Gastrocnemius medialis (tissue), 4 donors: Measurements from ENCODE around the gene PARD3. TPM values are rescaled to one million over a fixed set of nuclear protein-coding genes. Genes with fewer than 3 reads are reported as not detected.

Experiments used
- ATAC-seq, 2 donors: fragments of 150-250 bp; one replicate each; pipeline ENCODE4 v1.9.1; 2016
- DNase-seq, 2 donors: peaks; one replicate each; pipeline ENCODE4 v3.0.0-alpha.2; 2019
- H3K27ac ChIP-seq, 4 donors: fragments of 200-600 bp; sonication (generic); 1 replicate in 1 of 4; 2 replicates in 3 of 4; pipeline ENCODE4 v1.5.1; 2016 to 2018; ENCODE audit warnings: mild to moderate bottlenecking in 2 of 4, moderate library complexity in 1 of 4
- H3K27me3 ChIP-seq, 3 donors: fragments of 200-600 bp; sonication (generic) in 2 of 3; 1 replicate in 1 of 3; 2 replicates in 2 of 3; pipeline versions ENCODE4 v1.5.1 to v1.6.0; 2016 to 2019; ENCODE audit warnings: mild to moderate bottlenecking in 1 of 3, moderate library complexity in 1 of 3
- H3K36me3 ChIP-seq, 2 donors: fragments of 200-600 bp; sonication (generic) in 1 of 2; one replicate each; pipeline ENCODE4 v1.5.1; 2017 to 2018
- H3K4me1 ChIP-seq, 2 donors: fragments of 200-600 bp; sonication (generic) in 1 of 2; one replicate each; pipeline ENCODE4 v1.5.1; 2016 to 2017; ENCODE audit warnings: mild to moderate bottlenecking in 2 of 2
- H3K4me3 ChIP-seq, 4 donors: fragments of 200-600 bp; sonication (generic) in 3 of 4; 1 replicate in 1 of 4; 2 replicates in 3 of 4; pipeline ENCODE4 v1.5.1; 2016 to 2019; ENCODE audit warnings: mild to moderate bottlenecking in 2 of 4
- H3K9me3 ChIP-seq, 3 donors: fragments of 200-600 bp; sonication (generic) in 2 of 3; 1 replicate in 1 of 3; 2 replicates in 2 of 3; pipeline ENCODE4 v1.5.1; 2016 to 2019
- POLR2A ChIP-seq, 2 donors: fragments of 450-650 bp; IDR thresholded peaks; one replicate each; pipeline ENCODE4 v1.6.1; 2017; ENCODE audit warnings: antibody characterized with exemption in 2 of 2, mild to moderate bottlenecking in 2 of 2, moderate library complexity in 2 of 2
- in situ Hi-C, 4 donors: fragments of 200-750 bp; cut with MboI; loops; one replicate each; pipeline versions ENCODE4 v1.15.0 to v1.8.0; 2017; ENCODE audit warnings: low sequenced_read_pairs in 4 of 4
- intact Hi-C: fragments of 100-400 bp; cut with DNase I; formaldehyde crosslinking; loops from one replicate; pipeline ENCODE4 v1.15.1; 2023; ENCODE audit warnings: low total_unique reads
- total RNA-seq, 4 donors: library from RNA; depleted of rRNA; stranded (reverse); fragments of >200 nt; gene quantifications; one replicate each; pipeline versions ENCODE4 v1.1.0 to v1.2.3, GENCODE V29; 2016
- TF ChIP-seq, protein P1 (sequence below), 5 experiments: fragments of 450-650 bp in 3 of 5; fragments of 200-600 bp in 2 of 5; sonication (generic) in 2 of 5; IDR thresholded peaks in 4 of 5; conservative IDR thresholded peaks in 1 of 5; 1 replicate in 4 of 5; 2 replicates in 1 of 5; pipeline ENCODE4 v1.5.1; 2016 to 2019; ENCODE audit warnings: antibody characterized with exemption in 5 of 5, mild to moderate bottlenecking in 3 of 5, moderate library complexity in 3 of 5

PARD3 gene
- total RNA-seq, 4 donors from 2014 or later, result 64.6 to 75.8 (median 68.3) TPM

DNA sequence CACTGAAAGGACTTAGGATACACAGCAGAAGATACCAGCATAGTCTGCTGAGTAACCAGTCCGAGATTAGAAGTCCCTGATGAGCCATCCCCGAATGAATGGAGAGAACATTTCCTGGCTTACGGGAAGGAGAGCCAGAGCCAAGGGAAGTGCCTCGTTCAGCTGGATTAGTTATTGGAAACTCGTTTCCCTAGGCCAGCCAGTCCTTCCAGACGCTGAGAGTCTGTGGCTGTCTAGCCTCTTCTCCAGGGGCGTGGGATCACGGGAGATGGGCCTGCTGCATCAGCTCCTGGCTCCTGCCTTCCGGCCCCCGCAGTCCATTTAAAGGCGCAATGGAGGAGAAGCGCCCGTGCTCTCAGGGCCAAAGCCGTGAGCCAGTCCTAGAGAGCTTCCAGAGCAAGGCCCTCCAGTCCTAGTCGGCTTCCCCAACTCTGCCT is 712.8 kb downstream of the PARD3 start:
- H3K27me3 ChIP-seq, result no peaks in the 10 kb centered on the region
- H3K4me3 ChIP-seq, result peak overlapping the region in 3 of 4 donors; percentile 6 to 14 (median 10)
- ATAC-seq, result peak; percentile 85 to 90
- peaks cover 0 to 15% of the 10 kb centered on the region in 2 donors for H3K4me1 ChIP-seq
- in situ Hi-C loops (no loop called here), intact Hi-C loops (no loop called here)
- H3K36me3 ChIP-seq, result no peaks in the 10 kb centered on the region
- no peaks in the 10 kb centered on the region for H3K9me3 ChIP-seq
- H3K27ac ChIP-seq, result peak overlapping the region; percentile 42 to 62 (median 58)
- TF ChIP-seq, protein P1, sequence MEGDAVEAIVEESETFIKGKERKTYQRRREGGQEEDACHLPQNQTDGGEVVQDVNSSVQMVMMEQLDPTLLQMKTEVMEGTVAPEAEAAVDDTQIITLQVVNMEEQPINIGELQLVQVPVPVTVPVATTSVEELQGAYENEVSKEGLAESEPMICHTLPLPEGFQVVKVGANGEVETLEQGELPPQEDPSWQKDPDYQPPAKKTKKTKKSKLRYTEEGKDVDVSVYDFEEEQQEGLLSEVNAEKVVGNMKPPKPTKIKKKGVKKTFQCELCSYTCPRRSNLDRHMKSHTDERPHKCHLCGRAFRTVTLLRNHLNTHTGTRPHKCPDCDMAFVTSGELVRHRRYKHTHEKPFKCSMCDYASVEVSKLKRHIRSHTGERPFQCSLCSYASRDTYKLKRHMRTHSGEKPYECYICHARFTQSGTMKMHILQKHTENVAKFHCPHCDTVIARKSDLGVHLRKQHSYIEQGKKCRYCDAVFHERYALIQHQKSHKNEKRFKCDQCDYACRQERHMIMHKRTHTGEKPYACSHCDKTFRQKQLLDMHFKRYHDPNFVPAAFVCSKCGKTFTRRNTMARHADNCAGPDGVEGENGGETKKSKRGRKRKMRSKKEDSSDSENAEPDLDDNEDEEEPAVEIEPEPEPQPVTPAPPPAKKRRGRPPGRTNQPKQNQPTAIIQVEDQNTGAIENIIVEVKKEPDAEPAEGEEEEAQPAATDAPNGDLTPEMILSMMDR (IDR thresholded peaks at IDR 0.05 in 4 of 5, conservative IDR thresholded peaks at IDR 0.05 in 1 of 5), result no peak
- no peak for TF ChIP-seq POLR2A (IDR thresholded peaks at IDR 0.05)
- peak; percentile 12 to 35 for DNase-seq

DNA sequence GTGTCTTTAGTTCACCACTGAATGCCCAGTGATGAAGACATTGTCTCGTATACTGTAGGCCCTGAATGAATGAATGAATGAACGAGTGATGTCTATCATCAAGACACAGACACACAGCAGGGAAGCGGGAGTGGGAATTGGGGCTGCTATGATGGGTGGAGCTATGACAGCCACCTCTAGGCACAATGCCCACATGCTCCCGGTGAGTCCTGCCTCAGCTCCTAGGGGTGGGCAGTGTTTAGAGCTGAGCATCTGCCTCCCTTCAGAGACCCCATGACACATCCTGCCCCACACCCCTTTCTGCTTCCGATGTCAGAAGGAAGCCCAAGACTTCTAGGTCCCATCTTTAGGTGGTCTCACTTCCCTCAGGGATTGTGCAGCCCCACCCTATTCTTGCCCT is 714.1 kb downstream of the PARD3 start:
- DNase-seq (no peak), ATAC-seq (no peak)
- Histone ChIP-seq H3K27ac (no peak overlapping the region), H3K9me3 (no peaks in the 10 kb centered on the region), H3K36me3 (no peaks in the 10 kb centered on the region), H3K4me3 (no peak overlapping the region), H3K27me3 (no peaks in the 10 kb centered on the region), H3K4me1 (peaks cover 0 to 15% of the 10 kb centered on the region in 2 donors)
- in situ Hi-C loops, result no loop called here
- intact Hi-C loops, result no loop called here
- TF ChIP-seq, protein P1 (IDR thresholded peaks at IDR 0.05 in 4 of 5, conservative IDR thresholded peaks at IDR 0.05 in 1 of 5), result no peak
- no peak for TF ChIP-seq POLR2A (IDR thresholded peaks at IDR 0.05)

DNA sequence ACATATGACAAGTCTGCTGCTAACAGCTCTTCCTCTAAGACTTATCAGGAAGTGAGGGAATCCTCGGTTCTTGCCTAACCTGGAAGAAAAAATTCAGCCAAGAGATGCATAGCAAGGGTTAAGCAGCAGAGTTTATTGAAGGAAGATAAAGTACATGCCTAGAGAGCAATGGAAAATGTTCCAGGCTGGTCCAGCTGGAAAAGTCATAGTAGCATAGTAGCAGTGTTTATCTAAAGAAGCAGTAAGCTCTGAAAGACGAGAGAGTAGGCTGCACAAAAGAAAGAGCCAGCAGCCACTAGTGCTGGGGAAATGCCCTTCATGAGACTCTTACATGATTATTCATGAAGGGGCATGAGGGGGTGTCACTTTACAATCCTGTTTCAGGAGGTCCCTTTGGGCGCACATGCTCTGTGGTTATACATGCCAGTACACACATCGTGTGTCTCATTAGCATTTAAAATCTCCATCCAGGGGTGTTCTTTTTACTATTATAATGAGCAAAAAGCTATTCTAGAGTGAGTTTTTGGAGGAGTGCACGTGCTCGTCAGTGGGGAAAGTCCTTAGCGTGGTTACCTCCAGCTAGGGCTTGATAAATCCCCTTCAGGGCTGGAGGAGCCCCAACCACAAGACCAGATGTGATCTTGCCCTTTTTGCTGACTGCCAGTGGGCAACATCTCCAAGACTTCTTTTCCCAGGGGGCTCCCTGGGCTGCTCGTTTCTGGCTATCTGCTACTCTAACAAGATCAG is 716.1 kb downstream of the PARD3 start:
- TF ChIP-seq, protein P1 (IDR thresholded peaks at IDR 0.05 in 4 of 5, conservative IDR thresholded peaks at IDR 0.05 in 1 of 5), result no peak
- TF ChIP-seq POLR2A (IDR thresholded peaks at IDR 0.05), result no peak
- H3K9me3 ChIP-seq, result no peaks in the 10 kb centered on the region
- intact Hi-C loops, result no loop called here
- no peaks in the 10 kb centered on the region for H3K36me3 ChIP-seq
- in situ Hi-C loops, result no loop called here
- no peak overlapping the region for H3K27ac ChIP-seq
- no peak for ATAC-seq
- H3K4me1 ChIP-seq, result peaks cover 0 to 15% of the 10 kb centered on the region in 2 donors
- no peak for DNase-seq
- H3K27me3 ChIP-seq, result no peaks in the 10 kb centered on the region
- H3K4me3 ChIP-seq, result no peak overlapping the region

DNA sequence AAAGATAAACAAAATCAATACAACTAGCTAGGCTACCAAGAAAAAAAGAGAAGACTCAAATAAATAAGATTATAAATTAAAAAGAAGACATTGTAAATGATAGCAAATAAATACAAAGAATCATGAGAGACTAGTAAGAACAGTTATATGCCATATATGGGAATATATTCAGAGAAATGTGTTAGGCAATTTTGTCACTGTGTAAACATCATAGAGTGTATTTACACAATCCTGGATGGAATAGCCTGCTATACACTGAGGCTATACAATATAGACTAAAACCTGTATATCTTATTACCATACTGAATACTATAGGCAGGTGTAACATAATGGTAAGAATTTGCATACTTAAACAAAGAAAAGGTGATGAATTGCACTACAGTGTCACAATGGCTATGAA is 717.4 kb downstream of the PARD3 start:
- Histone ChIP-seq H3K4me1 (peaks cover 0 to 13% of the 10 kb centered on the region in 2 donors), H3K36me3 (no peaks in the 10 kb centered on the region), H3K27ac (no peak overlapping the region), H3K4me3 (no peak overlapping the region), H3K9me3 (no peaks in the 10 kb centered on the region), H3K27me3 (no peaks in the 10 kb centered on the region)
- in situ Hi-C loops (no loop called here), intact Hi-C loops (no loop called here)
- ATAC-seq (no peak), DNase-seq (no peak)
- TF ChIP-seq, protein P1 (IDR thresholded peaks at IDR 0.05 in 4 of 5, conservative IDR thresholded peaks at IDR 0.05 in 1 of 5), result no peak
- TF ChIP-seq POLR2A (IDR thresholded peaks at IDR 0.05), result no peak
